H1 (cell line): ENCODE measurements around the gene C1QTNF7. TPM values are rescaled to one million over a fixed set of nuclear protein-coding genes. Genes with fewer than 3 reads are reported as not detected.

Source experiments
- CTCF ChIA-PET: fragments of 300-600 bp; sonication (Branson Sonifier 250); formaldehyde crosslinking; loops from one replicate; lab custom pipeline; 2021; ENCODE audit not compliant: partially characterized antibody; lab: Charles Lee
- POLR2A ChIA-PET: fragments of 300-600 bp; sonication (Branson Sonifier 250); formaldehyde crosslinking; loops from one replicate; lab custom pipeline; 2021; ENCODE audit warnings: inconsistent platforms; ENCODE audit not compliant: partially characterized antibody; lab: Charles Lee
- DNase-seq, 2 experiments: peaks; one replicate each; pipeline versions ENCODE4 v3.0.0 to v3.0.0-alpha.2; 2010 to 2022; ENCODE audit warnings: low spot score in 2 of 2, low read depth in 1 of 2, mixed read lengths in 1 of 2
- FAIRE-seq: peaks from 2 replicates; lab custom pipeline; 2011; peaks lifted over from hg19 to GRCh38; lab: Jason Lieb, UNC
- H2AFZ ChIP-seq: 2 replicates; pipeline ENCODE4 v1.8.1; 2012; ENCODE audit warnings: low read length, inconsistent platforms
- H2AK5ac ChIP-seq: 2 replicates; pipeline ENCODE4 v1.6.1; 2013; ENCODE audit warnings: low read depth, low read length
- H2BK120ac ChIP-seq: replicated peaks from 2 replicates; pipeline ENCODE3; 2013; ENCODE audit warnings: low read depth, low read length, inconsistent platforms
- H2BK12ac ChIP-seq: 2 replicates; pipeline ENCODE4 v1.6.1; 2013; ENCODE audit warnings: low read depth, low read length
- H2BK15ac ChIP-seq: 2 replicates; pipeline ENCODE4 v1.6.1; 2013; ENCODE audit warnings: low read length
- H2BK20ac ChIP-seq: 2 replicates; pipeline ENCODE4 v1.6.1; 2013; ENCODE audit warnings: low read length
- H2BK5ac ChIP-seq: 2 replicates; pipeline ENCODE4 v1.6.1; 2013; ENCODE audit warnings: low read depth, low read length
- H3K14ac ChIP-seq: 2 replicates; pipeline ENCODE4 v1.6.1; 2013; ENCODE audit warnings: inconsistent platforms; ENCODE audit not compliant: insufficient read length
- H3K18ac ChIP-seq: 2 replicates; pipeline ENCODE4 v1.6.1; 2013; ENCODE audit warnings: low read length; ENCODE audit errors: extremely low read depth
- H3K23ac ChIP-seq: 2 replicates; pipeline ENCODE4 v1.6.1; 2013; ENCODE audit warnings: inconsistent platforms; ENCODE audit not compliant: insufficient read length
- H3K23me2 ChIP-seq: 2 replicates; pipeline ENCODE4 v1.6.1; 2013; ENCODE audit warnings: low read depth, low read length
- H3K27ac ChIP-seq: 2 replicates; pipeline ENCODE4 v1.6.1; 2011; ENCODE audit warnings: low read depth, low read length, inconsistent platforms
- H3K27me3 ChIP-seq, 4 experiments: replicated peaks in 1 of 4; 1 replicate in 1 of 4; 2 replicates in 3 of 4; pipeline versions ENCODE4 v1.6.1 to v1.8.1; 2011 to 2013; ENCODE audit warnings: low read length in 3 of 4, mild to moderate bottlenecking in 3 of 4, inconsistent platforms in 2 of 4, mixed read lengths in 2 of 4, moderate library complexity in 1 of 4; ENCODE audit not compliant: control insufficient read depth in 3 of 4, insufficient read depth in 3 of 4; ENCODE audit errors: extremely low read depth in 1 of 4
- H3K36me3 ChIP-seq, 4 experiments: 2 replicates each; pipeline versions ENCODE4 v1.6.1 to v1.8.1; 2011 to 2013; ENCODE audit warnings: mild to moderate bottlenecking in 4 of 4, low read length in 3 of 4, moderate library complexity in 2 of 4, control low read depth in 1 of 4, inconsistent platforms in 1 of 4; ENCODE audit not compliant: insufficient read depth in 4 of 4, control insufficient read depth in 2 of 4
- H3K4ac ChIP-seq: replicated peaks from 2 replicates; pipeline ENCODE3; 2013; ENCODE audit warnings: low read length, low read depth, mixed read lengths, inconsistent platforms; ENCODE audit not compliant: insufficient read length
- H3K4me1 ChIP-seq, 4 experiments: replicated peaks in 1 of 4; 1 replicate in 1 of 4; 2 replicates in 3 of 4; pipeline versions ENCODE4 v1.6.1 to v1.8.1; 2011 to 2013; ENCODE audit warnings: low read length in 3 of 4, inconsistent platforms in 2 of 4, mixed read lengths in 1 of 4; ENCODE audit not compliant: insufficient read depth in 4 of 4, control insufficient read depth in 3 of 4
- H3K4me2 ChIP-seq, 2 experiments: 2 replicates each; pipeline versions ENCODE4 v1.6.1 to v1.8.1; 2011 to 2013; ENCODE audit warnings: low read depth in 2 of 2, low read length in 2 of 2, control low read depth in 1 of 2, inconsistent platforms in 1 of 2, mild to moderate bottlenecking in 1 of 2; ENCODE audit not compliant: insufficient read depth in 1 of 2
- H3K4me3 ChIP-seq, 4 experiments: fragments of 200-600, 300-600 bp in 1 of 4; sonication (generic), shearing (Covaris generic), sonication (Bioruptor Twin) in 1 of 4; 2 replicates each; pipeline versions ENCODE4 v1.5.1 to v1.8.1; 2011 to 2016; ENCODE audit warnings: low read length in 4 of 4, low read depth in 3 of 4, control low read depth in 2 of 4, inconsistent platforms in 2 of 4, mild to moderate bottlenecking in 2 of 4, mixed read lengths in 1 of 4, moderate library complexity in 1 of 4; ENCODE audit not compliant: insufficient read depth in 2 of 4; ENCODE audit errors: extremely low read depth in 1 of 4
- H3K56ac ChIP-seq: replicated peaks from 2 replicates; pipeline ENCODE3; 2013; ENCODE audit warnings: low read depth, mild to moderate bottlenecking, mixed read lengths, low read length, inconsistent platforms; ENCODE audit not compliant: insufficient read length
- H3K79me1 ChIP-seq: 2 replicates; pipeline ENCODE4 v1.6.1; 2013; ENCODE audit warnings: low read depth, low read length, control low read depth
- H3K79me2 ChIP-seq, 2 experiments: 2 replicates each; pipeline versions ENCODE4 v1.6.1 to v1.8.1; 2012 to 2013; ENCODE audit warnings: low read length in 2 of 2, mild to moderate bottlenecking in 2 of 2, inconsistent platforms in 1 of 2; ENCODE audit not compliant: insufficient read depth in 2 of 2, control insufficient read depth in 1 of 2
- H3K9ac ChIP-seq, 4 experiments: replicated peaks in 1 of 4; 1 replicate in 1 of 4; 2 replicates in 3 of 4; pipeline versions ENCODE4 v1.6.1 to v1.8.1; 2011 to 2013; ENCODE audit warnings: low read depth in 3 of 4, low read length in 3 of 4, control low read depth in 2 of 4, mild to moderate bottlenecking in 2 of 4, moderate library complexity in 2 of 4, inconsistent platforms in 1 of 4; ENCODE audit errors: extremely low read depth in 1 of 4
- H3K9me3 ChIP-seq, 2 experiments: 2 replicates each; pipeline versions ENCODE4 v1.6.1 to v1.8.1; 2012 to 2013; ENCODE audit warnings: mild to moderate bottlenecking in 2 of 2, moderate library complexity in 2 of 2, control low read depth in 1 of 2, inconsistent platforms in 1 of 2, low read depth in 1 of 2, low read length in 1 of 2, mixed read lengths in 1 of 2; ENCODE audit not compliant: insufficient read depth in 2 of 2
- H4K20me1 ChIP-seq, 2 experiments: replicated peaks in 1 of 2; 2 replicates each; pipeline versions ENCODE3 to v1.8.1; 2011 to 2013; ENCODE audit warnings: inconsistent platforms in 2 of 2, low read length in 2 of 2, mild to moderate bottlenecking in 1 of 2; ENCODE audit not compliant: insufficient read depth in 2 of 2, control insufficient read depth in 1 of 2
- H4K5ac ChIP-seq: 2 replicates; pipeline ENCODE4 v1.6.1; 2013; ENCODE audit warnings: low read length, low read depth, mixed read lengths, inconsistent platforms; ENCODE audit not compliant: insufficient read length
- H4K8ac ChIP-seq: 2 replicates; pipeline ENCODE4 v1.8.0; 2013; ENCODE audit warnings: mild to moderate bottlenecking, moderate library complexity, low read length, inconsistent platforms; ENCODE audit not compliant: insufficient read depth; ENCODE audit errors: extremely low read depth
- H4K91ac ChIP-seq: replicated peaks from 2 replicates; pipeline ENCODE3; 2013; ENCODE audit warnings: low read length, mixed read lengths, inconsistent platforms; ENCODE audit not compliant: insufficient read length
- ASH2L ChIP-seq: fragments of 200-600, 300-600 bp; sonication (generic); IDR thresholded peaks from one replicate; pipeline ENCODE4 v1.7.1; 2017; ENCODE audit warnings: low read length
- ATF3 ChIP-seq: IDR thresholded peaks from 2 replicates; pipeline ENCODE4 v1.6.1; 2011; ENCODE audit warnings: low read depth, mild to moderate bottlenecking, low read length; ENCODE audit not compliant: insufficient read depth
- BCL11A ChIP-seq, 2 experiments: IDR thresholded peaks; one replicate each; pipeline ENCODE4 v1.6.1; 2011; ENCODE audit warnings: low read depth in 2 of 2, low read length in 2 of 2, mild to moderate bottlenecking in 2 of 2
- CEBPB ChIP-seq: IDR thresholded peaks from 2 replicates; pipeline ENCODE4 v1.6.1; 2012; ENCODE audit warnings: low read depth, low read length
- CHD2 ChIP-seq: IDR thresholded peaks from 2 replicates; pipeline ENCODE4 v1.6.1; 2012; ENCODE audit warnings: low read length, improper control_type of control experiment
- JUN ChIP-seq: IDR thresholded peaks from 2 replicates; pipeline ENCODE4 v1.6.1; 2011; ENCODE audit warnings: low read depth, mild to moderate bottlenecking, improper control_type of control experiment, low read length
- POU5F1 ChIP-seq: IDR thresholded peaks from 2 replicates; pipeline ENCODE4 v1.6.1; 2011; ENCODE audit warnings: low read depth, mild to moderate bottlenecking, low read length, moderate library complexity
- RXRA ChIP-seq: IDR thresholded peaks from 2 replicates; pipeline ENCODE4 v1.6.1; 2011; ENCODE audit warnings: low read depth, mild to moderate bottlenecking, low read length, moderate library complexity; ENCODE audit not compliant: insufficient read depth
- SIN3A ChIP-seq, 2 experiments: IDR thresholded peaks in 1 of 2; conservative IDR thresholded peaks in 1 of 2; 2 replicates each; pipeline ENCODE4 v1.6.1; 2011 to 2012; ENCODE audit warnings: low read length in 2 of 2, improper control_type of control experiment in 1 of 2, low read depth in 1 of 2, mild to moderate bottlenecking in 1 of 2
- SIRT6 ChIP-seq: IDR thresholded peaks from one replicate; pipeline ENCODE4 v1.7.1; 2012; ENCODE audit warnings: low read length, inconsistent platforms
- SP4 ChIP-seq: IDR thresholded peaks from 2 replicates; pipeline ENCODE4 v1.6.1; 2012; ENCODE audit warnings: low read length, inconsistent platforms
- SRF ChIP-seq: IDR thresholded peaks from 2 replicates; pipeline ENCODE4 v1.6.1; 2011; ENCODE audit warnings: mild to moderate bottlenecking, low read depth, low read length, moderate library complexity
- SUZ12 ChIP-seq: fragments of 200-600 bp; sonication (generic); IDR thresholded peaks from 2 replicates; pipeline ENCODE4 v1.6.1; 2012; ENCODE audit warnings: mild to moderate bottlenecking, inconsistent platforms, low read length, moderate library complexity, mixed read lengths
- TAF1 ChIP-seq: IDR thresholded peaks from 2 replicates; pipeline ENCODE4 v1.6.1; 2011; ENCODE audit warnings: mild to moderate bottlenecking, low read depth, low read length
- WGBS, 2 experiments: shearing (Covaris generic) in 1 of 2; methylation state at CpG; one replicate each; pipeline versions ENCODE4 v1.1.6 to v1.1.7; 2013 to 2015; ENCODE audit warnings: low lambda C conversion rate in 2 of 2, mixed read lengths in 2 of 2, inconsistent platforms in 1 of 2, low coverage in 1 of 2, missing lambda C conversion rate in 1 of 2; ENCODE audit not compliant: insufficient replicate concordance in 2 of 2, insufficient coverage in 1 of 2, insufficient read length in 1 of 2; ENCODE audit errors: extremely low coverage in 1 of 2, missing lambda C conversion rate in 1 of 2; 5-methylcytosine and 5-hydroxymethylcytosine counted together
- polyA plus RNA-seq, 7 experiments: library from polyadenylated mRNA; depleted of rRNA in 3 of 7; stranded (reverse) in 5 of 7; unstranded in 2 of 7; fragments of >200 nt in 5 of 7; fragments of 200-250 nt in 2 of 7; gene quantifications; 1 replicate in 5 of 7; 2 replicates in 1 of 7; 4 replicates in 1 of 7; pipeline versions ENCODE4 v1.2.1 to v1.2.3, GENCODE V29; 2011 to 2013; ENCODE audit warnings: missing spikeins in 2 of 7, mixed read lengths in 2 of 7
- total RNA-seq: library from RNA; stranded (reverse); fragmentation: NEBNext Ultra II Directional; extraction: Animal tissue kit (Norgen Biotek cat#: 25700); gene quantifications from 2 replicates; pipeline ENCODE4 v1.2.1, GENCODE V29; 2021

The C1QTNF7 gene
- total and polyA plus RNA-seq, 2 of the 8 experiments (the other 6 are each of a cell fraction or from before 2014, with no cell fraction given) = not detected

DNA sequence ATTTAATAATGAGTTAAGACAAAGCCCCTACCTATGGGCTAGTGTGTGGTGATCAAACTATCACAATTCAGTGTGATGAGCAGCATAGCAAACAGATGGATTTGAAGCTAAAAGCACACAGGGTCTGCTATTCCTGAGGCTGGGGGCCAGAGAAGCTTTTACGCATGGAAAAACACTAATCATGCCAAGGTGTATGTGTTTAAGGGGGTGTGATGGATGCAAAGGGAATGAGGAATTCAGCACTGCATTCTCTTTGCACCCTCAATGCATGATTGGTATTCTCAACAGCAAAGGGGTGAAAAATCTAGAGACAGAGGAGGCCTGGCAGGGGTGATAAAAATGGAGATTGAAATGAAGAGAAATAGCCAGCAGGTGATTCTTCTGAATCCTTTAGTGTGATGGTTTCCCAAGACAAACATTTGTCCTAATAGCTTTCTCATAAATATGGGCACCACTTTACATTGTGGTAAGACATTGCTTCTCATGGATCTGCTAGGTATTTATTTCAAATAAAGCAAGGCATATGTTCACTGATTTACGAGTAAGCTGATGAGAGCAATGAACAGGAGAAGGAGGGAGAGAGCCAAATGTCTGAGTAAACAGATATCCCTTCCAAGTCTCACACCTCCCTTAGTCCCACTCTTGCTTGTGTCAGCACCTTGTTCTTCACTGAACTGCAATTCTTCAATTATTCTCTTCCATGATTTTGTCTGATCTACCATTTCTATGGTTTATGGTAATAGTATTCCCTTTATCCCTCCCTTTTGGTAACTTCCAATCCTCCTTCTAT is 15.7 kb downstream of the C1QTNF7 start:
- H3K4me3 ChIP-seq = no peak overlapping the region
- H4K5ac ChIP-seq = no peak overlapping the region
- no peak overlapping the region for H2BK120ac ChIP-seq
- H3K4me1 ChIP-seq = no peaks in the 10 kb centered on the region
- ChIA-PET CTCF (interaction anchor here (2.1 kb wide), 1 partner anchor 14 kb away, joined by 8 read pairs; no protein-coding TSS in a partner anchor), POLR2A (no interaction called here)
- no peak for DNase-seq
- 67% methylated on average over 2 of the region's 2 CpGs; no CpG with 5 or more reads in 1 of the 2 experiments for WGBS, 2 experiments
- H3K27ac ChIP-seq = no peak overlapping the region
- H3K4me2 ChIP-seq = no peak overlapping the region
- no peak overlapping the region for H2BK15ac ChIP-seq
- H2BK5ac ChIP-seq = no peak overlapping the region
- no peak overlapping the region for H3K18ac ChIP-seq
- H4K8ac ChIP-seq = no peak overlapping the region
- no peaks in the 10 kb centered on the region for H3K79me2 ChIP-seq
- no peaks in the 10 kb centered on the region; the same call in 1 of the 2 replicates for H3K23me2 ChIP-seq
- no peak overlapping the region for H3K23ac ChIP-seq
- H3K36me3 ChIP-seq = no peaks in the 10 kb centered on the region
- no peak overlapping the region for H2AK5ac ChIP-seq
- H3K14ac ChIP-seq = no peak overlapping the region
- no peaks in the 10 kb centered on the region for H3K79me1 ChIP-seq
- FAIRE-seq = no peak
- H3K27me3 ChIP-seq = no peaks in the 10 kb centered on the region
- H4K20me1 ChIP-seq = no peaks in the 10 kb centered on the region
- no peak overlapping the region for H3K9ac ChIP-seq
- H3K9me3 ChIP-seq = peaks cover 0 to 3% of the 10 kb centered on the region in 2 experiments; a peak in 2 of 4 replicates
- no peak overlapping the region for H3K4ac ChIP-seq
- H2BK12ac ChIP-seq = no peak overlapping the region
- no peak overlapping the region for H2BK20ac ChIP-seq
- no peak overlapping the region for H3K56ac ChIP-seq
- H2AFZ ChIP-seq = no peak overlapping the region
- no peak overlapping the region for H4K91ac ChIP-seq
- TF ChIP-seq CEBPB (no peak), BCL11A (IDR thresholded peaks at IDR 0.05; ENCODE audit: low read depth in 2 of 2, low read length in 2 of 2) (no peak), POU5F1 (no peak), SUZ12 (no peak), ASH2L (no peak), ATF3 (no peak), SIN3A (conservative IDR thresholded peaks at IDR 0.05 in 1 of 2, IDR thresholded peaks at IDR 0.05 in 1 of 2; ENCODE audit: low read depth in 1 of 2, low read length in 2 of 2) (no peak), JUN (no peak), SRF (no peak), SP4 (no peak), CHD2 (no peak), SIRT6 (no peak), TAF1 (no peak), RXRA (no peak)
